Heart left ventricle (tissue), 13 donors: ENCODE results near the gene LAMA2.

ENCODE experiments used
- POLR2A ChIP-seq, 2 donors: fragments of 450-650 bp; IDR thresholded peaks; one replicate each; pipeline ENCODE4 v1.6.1; 2017; ENCODE audit warnings: antibody characterized with exemption in 2 of 2, mild to moderate bottlenecking in 2 of 2, moderate library complexity in 2 of 2
- TF ChIP-seq, protein P1 (sequence below), 12 donors: fragments of 200-600 bp; sonication (generic) in 4 of 12; IDR thresholded peaks; one replicate each; pipeline versions ENCODE4 v1.5.0 to v1.8.0; 2018 to 2022; ENCODE audit warnings: antibody characterized with exemption in 12 of 12, mild to moderate bottlenecking in 5 of 12
- donor health status: ischemic (EF 13 %, LVEDD 7.1; RV severe dilation, severe dysfunction).
- donor health status: DM: no; HTN: yes; CAD: no.
- donor health status: DM: no; HTN: no; CAD: no.
- donor health status: ischemic (EF 25% LVEDD 6.9; RV normal size, moderate dysfunction).
- donor health status: ischemic (EF 25% LVEDD 5.7; RV mildly dilated, moderate dysfunction).
- donor health status: ischemic (EF 35%, LVEDD 5.7; RV mildly dilated, moderate dysfunction).
- donor health status: nonischemic (EF 11% LVEDD 7.7; RV severe dilation, severe dysfunction).
- donor health status: DM: yes; HTN: yes; CAD: no.
- donor health status: PGD.
- donor health status: ischemic (EF 29% LVEDD 5.4; RV normal size, mild dysfunction).
- donor health status: nonischemic (EF 23%, LVEDD 6.1; RV moderate dilation, normal function).

DNA sequence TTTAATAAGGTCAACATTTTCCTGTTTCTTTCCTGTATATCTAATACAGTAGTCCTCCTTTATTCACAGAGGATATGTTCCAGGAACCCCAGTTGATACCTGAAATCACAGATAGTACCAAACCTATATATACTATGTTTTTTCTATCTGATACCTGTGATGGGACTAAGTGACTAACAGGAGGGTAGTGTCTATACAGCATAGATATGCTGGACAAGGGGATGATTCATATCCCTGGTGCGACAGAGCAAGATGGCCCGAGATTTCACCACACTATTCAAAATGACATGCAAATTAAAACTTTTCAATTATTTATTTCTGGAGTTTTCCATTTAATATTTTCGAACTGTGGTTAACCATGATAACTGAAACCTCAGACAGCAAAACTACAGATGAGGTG lies 281.1 kb downstream of the LAMA2 start:
- TF ChIP-seq, protein P1, sequence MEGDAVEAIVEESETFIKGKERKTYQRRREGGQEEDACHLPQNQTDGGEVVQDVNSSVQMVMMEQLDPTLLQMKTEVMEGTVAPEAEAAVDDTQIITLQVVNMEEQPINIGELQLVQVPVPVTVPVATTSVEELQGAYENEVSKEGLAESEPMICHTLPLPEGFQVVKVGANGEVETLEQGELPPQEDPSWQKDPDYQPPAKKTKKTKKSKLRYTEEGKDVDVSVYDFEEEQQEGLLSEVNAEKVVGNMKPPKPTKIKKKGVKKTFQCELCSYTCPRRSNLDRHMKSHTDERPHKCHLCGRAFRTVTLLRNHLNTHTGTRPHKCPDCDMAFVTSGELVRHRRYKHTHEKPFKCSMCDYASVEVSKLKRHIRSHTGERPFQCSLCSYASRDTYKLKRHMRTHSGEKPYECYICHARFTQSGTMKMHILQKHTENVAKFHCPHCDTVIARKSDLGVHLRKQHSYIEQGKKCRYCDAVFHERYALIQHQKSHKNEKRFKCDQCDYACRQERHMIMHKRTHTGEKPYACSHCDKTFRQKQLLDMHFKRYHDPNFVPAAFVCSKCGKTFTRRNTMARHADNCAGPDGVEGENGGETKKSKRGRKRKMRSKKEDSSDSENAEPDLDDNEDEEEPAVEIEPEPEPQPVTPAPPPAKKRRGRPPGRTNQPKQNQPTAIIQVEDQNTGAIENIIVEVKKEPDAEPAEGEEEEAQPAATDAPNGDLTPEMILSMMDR (IDR thresholded peaks at IDR 0.05) = no peak
- no peak for TF ChIP-seq POLR2A (IDR thresholded peaks at IDR 0.05)
